IPS-18c (cell line): Measurements from ENCODE around the gene EFHD2.

ENCODE experiments used
- H3K4me3 ChIP-seq: 2 replicates; pipeline ENCODE4 v1.7.0; 2013; ENCODE audit warnings: low read depth, mild to moderate bottlenecking, low read length, moderate library complexity; ENCODE audit not compliant: insufficient read depth
- H3K9me3 ChIP-seq: one replicate; pipeline ENCODE4 v1.6.1; 2013; ENCODE audit warnings: mild to moderate bottlenecking, low read length, moderate library complexity; ENCODE audit not compliant: control insufficient read depth, insufficient read depth

Gene EFHD2

GRCh38 chr1:15406614-15407559, 2.8 kb upstream of the EFHD2 start:
- H3K4me3 ChIP-seq: no peak overlapping the region
- H3K9me3 ChIP-seq: no peaks in the 10 kb centered on the region

- H3K4me3 ChIP-seq: no peak overlapping the region
- no peaks in the 10 kb centered on the region for H3K9me3 ChIP-seq
Measured at GRCh38 chr1:15407580-15407979, 2.1 kb upstream of the EFHD2 start.

- Histone ChIP-seq H3K4me3 (peak overlapping the region; percentile 75; the same call in 1 of the 2 replicates), H3K9me3 (no peaks in the 10 kb centered on the region)
Measured at GRCh38 chr1:15408890-15409387, 749 bp upstream of the EFHD2 start.

GRCh38 chr1:15410223-15410883, 665 bp downstream of the EFHD2 start:
- Histone ChIP-seq H3K4me3 (peak overlapping the region; percentile 75), H3K9me3 (no peaks in the 10 kb centered on the region)

GRCh38 chr1:15410884-15411245, 1.2 kb downstream of the EFHD2 start:
- no peaks in the 10 kb centered on the region for H3K9me3 ChIP-seq
- H3K4me3 ChIP-seq: peak overlapping the region; percentile 75

GRCh38 chr1:15411593-15412137, 2.0 kb downstream of the EFHD2 start:
- no peak overlapping the region for H3K4me3 ChIP-seq
- no peaks in the 10 kb centered on the region for H3K9me3 ChIP-seq

- Histone ChIP-seq H3K4me3 (no peak overlapping the region), H3K9me3 (no peaks in the 10 kb centered on the region)
Measured at GRCh38 chr1:15412175-15412800, 2.6 kb downstream of the EFHD2 start.

- H3K4me3 ChIP-seq: no peak overlapping the region
Measured at GRCh38 chr1:15412843-15413242, 3.2 kb downstream of the EFHD2 start.

GRCh38 chr1:15413563-15414444, 4.1 kb downstream of the EFHD2 start:
- H3K9me3 ChIP-seq: no peaks in the 10 kb centered on the region
- no peak overlapping the region for H3K4me3 ChIP-seq

More at GRCh38 chr1:15412843-15413242, 3.2 kb downstream of the EFHD2 start:
- H3K9me3 ChIP-seq: no peaks in the 10 kb centered on the region

GRCh38 chr1:15414445-15414983, 4.8 kb downstream of the EFHD2 start:
- H3K4me3 ChIP-seq: no peak overlapping the region
- no peaks in the 10 kb centered on the region for H3K9me3 ChIP-seq

- H3K9me3 ChIP-seq: no peaks in the 10 kb centered on the region
- no peak overlapping the region for H3K4me3 ChIP-seq
Measured at GRCh38 chr1:15417059-15417934, 7.6 kb downstream of the EFHD2 start.

- no peak overlapping the region for H3K4me3 ChIP-seq
- H3K9me3 ChIP-seq: peaks cover 1% of the 10 kb centered on the region
Measured at GRCh38 chr1:15418806-15419515, 9.3 kb downstream of the EFHD2 start.

- Histone ChIP-seq H3K9me3 (peaks cover 2% of the 10 kb centered on the region), H3K4me3 (no peak overlapping the region)
Measured at GRCh38 chr1:15420853-15421465, 11.3 kb downstream of the EFHD2 start.

GRCh38 chr1:15422871-15423270, 13.2 kb downstream of the EFHD2 start:
- Histone ChIP-seq H3K4me3 (no peak overlapping the region), H3K9me3 (peaks cover 2% of the 10 kb centered on the region)
